Psoas muscle (tissue), 8 donors: Measurements from ENCODE around the gene ADGRD2. TPM values are rescaled to one million over a fixed set of nuclear protein-coding genes. Genes with fewer than 3 reads are reported as not detected.

ENCODE experiments used
- ATAC-seq, 4 donors: fragments of 200-7000 bp; cut with Tn5 transposase; one replicate each; pipeline ENCODE4 v1.9.1; 2020; ENCODE audit warnings: moderate library complexity in 3 of 4, mild to moderate bottlenecking in 2 of 4
- DNase-seq, 2 donors: peaks; one replicate each; pipeline ENCODE4 v3.0.0-alpha.2; 2020
- H3K27ac ChIP-seq: fragments of 200-600 bp; one replicate; pipeline ENCODE4 v1.8.0; 2022
- H3K27me3 ChIP-seq, 3 donors: fragments of 200-600 bp in 1 of 3; one replicate each; pipeline versions ENCODE4 v1.6.1 to v1.8.0; 2013 to 2022; ENCODE audit warnings: low read length in 2 of 3, mild to moderate bottlenecking in 2 of 3, moderate library complexity in 1 of 3; ENCODE audit not compliant: insufficient read depth in 3 of 3
- H3K36me3 ChIP-seq, 2 donors: fragments of 200-600 bp in 1 of 2; one replicate each; pipeline versions ENCODE4 v1.6.1 to v1.8.0; 2013 to 2022; ENCODE audit warnings: low read depth in 1 of 2, mild to moderate bottlenecking in 1 of 2, moderate library complexity in 1 of 2; ENCODE audit not compliant: insufficient read depth in 1 of 2
- H3K4me1 ChIP-seq: fragments of 200-600 bp; one replicate; pipeline ENCODE4 v1.8.0; 2022
- H3K4me3 ChIP-seq: fragments of 200-600 bp; one replicate; pipeline ENCODE4 v1.8.0; 2022; ENCODE audit warnings: mild to moderate bottlenecking
- H3K9me3 ChIP-seq: fragments of 200-600 bp; one replicate; pipeline ENCODE4 v1.8.0; 2022
- CTCF ChIP-seq: fragments of 200-600 bp; IDR thresholded peaks from one replicate; pipeline ENCODE4 v1.8.0; 2022; ENCODE audit warnings: antibody characterized with exemption
- WGBS, 3 donors: extraction: QIAGEN DNeasy Blood & Tissue Kit; methylation state at CpG; one replicate each; pipeline versions ENCODE4 v1.1.6 to v1.1.7; 2013; 5-methylcytosine and 5-hydroxymethylcytosine counted together
- intact Hi-C, 2 donors: fragments of 100-400 bp; cut with DNase I; formaldehyde crosslinking; loops; one replicate each; pipeline versions ENCODE4 v1.11.0 to v1.14.2; 2022
- polyA plus RNA-seq, 3 donors: library from polyadenylated mRNA; stranded (reverse); fragments of 200-250 nt; gene quantifications; one replicate each; pipeline ENCODE4 v1.2.3, GENCODE V29; 2013
- total RNA-seq, 4 donors: library from RNA; stranded (reverse); fragmentation: NEBNext Ultra II Directional in 2 of 4; extraction: Animal tissue kit (Norgen Biotek cat#: 25700) in 2 of 4; gene quantifications; one replicate each; pipeline versions ENCODE4 v1.2.1 to v1.2.4, GENCODE V29; 2021 to 2023
- donor health status: healthy with polysubstance abuse.
- donor health status: DM: no; HTN: no; CAD: no; lungs with moderate emphysema.
- donor health status: Bipolar disorder and iron deficiency.
- donor health status: healthy.
- donor health status: DM: yes; HTN: yes; CAD: no.
- donor health status: DM: no; HTN: no; CAD: no.
- donor health status: DM: no; HTN: no; CAD: no.
- donor health status: DM: yes; HTN: yes; CAD: no.

The ADGRD2 gene
- total and polyA plus RNA-seq, 7 donors, result not detected

- no peak for TF ChIP-seq CTCF
- H3K27me3 ChIP-seq, result peaks cover 0 to 21% (median 6%) of the 10 kb centered on the region in 3 donors
- H3K4me3 ChIP-seq, result no peak overlapping the region
- no peak for ATAC-seq
- H3K27ac ChIP-seq, result no peak overlapping the region
- WGBS, 3 donors, result 91 to 96% (median 92%) methylated on average over 6 of the region's 6 CpGs
- no peaks in the 10 kb centered on the region for H3K36me3 ChIP-seq
- no peaks in the 10 kb centered on the region for H3K9me3 ChIP-seq
- DNase-seq, result no peak
- intact Hi-C loops, result no loop called here
- no peaks in the 10 kb centered on the region for H3K4me1 ChIP-seq
Observed at GRCh38 chr9:124439686-124440243, 10.5 kb upstream of the ADGRD2 start.

- Histone ChIP-seq H3K27me3 (peaks cover 0 to 23% (median 6%) of the 10 kb centered on the region in 3 donors), H3K27ac (no peak overlapping the region), H3K9me3 (no peaks in the 10 kb centered on the region), H3K36me3 (no peaks in the 10 kb centered on the region), H3K4me1 (no peaks in the 10 kb centered on the region), H3K4me3 (no peak overlapping the region)
- no peak for TF ChIP-seq CTCF
- DNase-seq, result no peak
- no peak for ATAC-seq
- intact Hi-C loops, result no loop called here
- 66 to 70% (median 68%) methylated on average over 8 to 10 of the region's 10 CpGs for WGBS, 3 donors
Observed at GRCh38 chr9:124440786-124441185, 9.5 kb upstream of the ADGRD2 start.

- no peaks in the 10 kb centered on the region for H3K4me1 ChIP-seq
- H3K4me3 ChIP-seq, result no peak overlapping the region
- H3K36me3 ChIP-seq, result no peaks in the 10 kb centered on the region
- H3K27me3 ChIP-seq, result peaks cover 0 to 21% (median 6%) of the 10 kb centered on the region in 3 donors
- no peak overlapping the region for H3K27ac ChIP-seq
- intact Hi-C loops, result no loop called here
- no peak for DNase-seq
- no peaks in the 10 kb centered on the region for H3K9me3 ChIP-seq
- no peak for ATAC-seq
- TF ChIP-seq CTCF, result no peak
- 61 to 68% (median 61%) methylated on average over 16 of the region's 16 CpGs for WGBS, 3 donors
Observed at GRCh38 chr9:124441291-124441690, 9.0 kb upstream of the ADGRD2 start.

GRCh38 chr9:124442379-124442778, 7.9 kb upstream of the ADGRD2 start:
- H3K36me3 ChIP-seq, result no peaks in the 10 kb centered on the region
- no peak overlapping the region for H3K27ac ChIP-seq
- DNase-seq (no peak), ATAC-seq (no peak)
- H3K4me3 ChIP-seq, result no peak overlapping the region
- intact Hi-C loops, result no loop called here
- H3K4me1 ChIP-seq, result no peaks in the 10 kb centered on the region
- no peak for TF ChIP-seq CTCF
- H3K27me3 ChIP-seq, result peaks cover 0 to 21% (median 6%) of the 10 kb centered on the region in 3 donors
- H3K9me3 ChIP-seq, result no peaks in the 10 kb centered on the region

- Histone ChIP-seq H3K4me3 (no peak overlapping the region), H3K4me1 (no peaks in the 10 kb centered on the region), H3K27ac (no peak overlapping the region), H3K9me3 (no peaks in the 10 kb centered on the region), H3K27me3 (peaks cover 0 to 21% (median 6%) of the 10 kb centered on the region in 3 donors), H3K36me3 (no peaks in the 10 kb centered on the region)
- intact Hi-C loops, result no loop called here
- no peak for TF ChIP-seq CTCF
- WGBS, 3 donors, result 53 to 54% (median 53%) methylated on average over 3 of the region's 3 CpGs
- ATAC-seq (no peak), DNase-seq (no peak)
Observed at GRCh38 chr9:124442826-124443225, 7.4 kb upstream of the ADGRD2 start.
